Cardiac septum (tissue), 1 donor: ENCODE measurements around the gene ANKRD45. TPM values are rescaled to one million over a fixed set of nuclear protein-coding genes. Genes with fewer than 3 reads are reported as not detected.
"Not testable (repeated sequence)": the region's sequence is repeated elsewhere in the genome, so short reads cannot be mapped to it uniquely, and the experiment has no call there.

Source experiments
- DNase-seq: peaks from one replicate; pipeline ENCODE4 v3.0.0-alpha.2; 2020; ENCODE audit warnings: low spot score
- intact Hi-C: fragments of 100-400 bp; cut with DNase I; formaldehyde crosslinking; loops from one replicate; pipeline ENCODE4 v1.14.0; 2022
- total RNA-seq: library from RNA; stranded (reverse); fragmentation: NEBNext Ultra II Directional; extraction: Animal tissue kit (Norgen Biotek cat#: 25700); gene quantifications from one replicate; pipeline ENCODE4 v1.2.1, GENCODE V29; 2021
- donor health status: DM: no; HTN: no; CAD: no.

Gene ANKRD45
- total RNA-seq, 1 donor from 2014 or later: 0.32 TPM

GRCh38 chr1:173648880-173649605, 20.6 kb downstream of the ANKRD45 start:
- intact Hi-C loops: no loop called here
- DNase-seq: no peak

GRCh38 chr1:173646656-173647055, 23.0 kb downstream of the ANKRD45 start:
- intact Hi-C loops: no loop called here
- no peak for DNase-seq

GRCh38 chr1:173642450-173643139, 27.1 kb downstream of the ANKRD45 start:
- DNase-seq, intact Hi-C loops: not testable (repeated sequence)

- intact Hi-C loops: no loop called here
- no peak for DNase-seq
Observed at GRCh38 chr1:173639102-173639501, 30.5 kb downstream of the ANKRD45 start.

GRCh38 chr1:173638043-173639021, 31.3 kb downstream of the ANKRD45 start:
- intact Hi-C loops: no loop called here
- no peak for DNase-seq

- intact Hi-C loops, DNase-seq: not testable (repeated sequence)
Observed at GRCh38 chr1:173637236-173638042, 32.2 kb downstream of the ANKRD45 start.

- intact Hi-C loops: no loop called here
- no peak for DNase-seq
Observed at GRCh38 chr1:173635116-173635515, 34.5 kb downstream of the ANKRD45 start, which contains the start of gene TEX50. TSS of gene TEX50 (plus strand) at chr1:173635338. CDS start at chr1:173635522, 184 bp downstream.

- intact Hi-C loops: no loop called here
- no peak for DNase-seq
Observed at GRCh38 chr1:173628888-173629287, 40.8 kb downstream of the ANKRD45 start.

- intact Hi-C loops: no loop called here
- DNase-seq: no peak
Observed at GRCh38 chr1:173627269-173627668, 42.4 kb downstream of the ANKRD45 start.

GRCh38 chr1:173616859-173617258, 52.8 kb downstream of the ANKRD45 start:
- intact Hi-C loops: no loop called here
- no peak for DNase-seq

- DNase-seq, intact Hi-C loops: not testable (repeated sequence)
Observed at GRCh38 chr1:173613086-173613485, 56.6 kb downstream of the ANKRD45 start.

- intact Hi-C loops: no loop called here
- no peak for DNase-seq
Observed at GRCh38 chr1:173608503-173609216, 61.0 kb downstream of the ANKRD45 start.

- intact Hi-C loops: no loop called here
- DNase-seq: no peak
Observed at GRCh38 chr1:173603056-173603591, 66.5 kb downstream of the ANKRD45 start, which contains the start of gene SLC9C2. TSS of gene SLC9C2 (minus strand) at chr1:173603072. CDS start at chr1:173601776, 1,296 bp downstream.

- DNase-seq: no peak
- intact Hi-C loops: no loop called here
Observed at GRCh38 chr1:173601588-173601987, 68.1 kb downstream of the ANKRD45 start.

GRCh38 chr1:173596097-173596825, 73.4 kb downstream of the ANKRD45 start:
- DNase-seq: no peak
- intact Hi-C loops: no loop called here

- intact Hi-C loops, DNase-seq: not testable (repeated sequence)
Observed at GRCh38 chr1:173591138-173591537, 78.5 kb downstream of the ANKRD45 start.

GRCh38 chr1:173590557-173590956, 79.1 kb downstream of the ANKRD45 start:
- no peak for DNase-seq
- intact Hi-C loops: no loop called here
